Testis (tissue), 3 donors: ENCODE data around the gene DHX34. TPM values are rescaled to one million over a fixed set of nuclear protein-coding genes. Genes with fewer than 3 reads are reported as not detected.

Experiments used
- DNase-seq: peaks from one replicate; pipeline ENCODE4 v3.0.0-alpha.2; 2019
- H3K27ac ChIP-seq, 2 donors: fragments of 200-600 bp; sonication (generic); one replicate each; pipeline ENCODE4 v1.5.1; 2019
- H3K27me3 ChIP-seq: fragments of 200-600 bp; sonication (generic); one replicate; pipeline ENCODE4 v1.5.1; 2019
- H3K36me3 ChIP-seq: fragments of 200-600 bp; sonication (generic); one replicate; pipeline ENCODE4 v1.5.1; 2017; ENCODE audit warnings: low read depth; ENCODE audit errors: missing control alignments
- H3K4me1 ChIP-seq: fragments of 200-600 bp; sonication (generic); one replicate; pipeline ENCODE4 v1.5.1; 2019
- H3K4me3 ChIP-seq, 2 donors: fragments of 200-600 bp; sonication (generic); one replicate each; pipeline ENCODE4 v1.5.1; 2017 to 2019
- H3K9me3 ChIP-seq: fragments of 200-600 bp; sonication (generic); one replicate; pipeline ENCODE4 v1.5.1; 2017
- POLR2A ChIP-seq: fragments of 450-650 bp; IDR thresholded peaks from one replicate; pipeline ENCODE4 v1.6.1; 2017; ENCODE audit warnings: antibody characterized with exemption, mild to moderate bottlenecking, moderate library complexity
- WGBS, 2 donors: methylation state at CpG; one replicate each; pipeline ENCODE4 v1.1.5; 2018; 5-methylcytosine and 5-hydroxymethylcytosine counted together
- intact Hi-C: fragments of 100-400 bp; cut with DNase I; formaldehyde crosslinking; loops from one replicate; pipeline ENCODE4 v1.15.1; 2023; ENCODE audit warnings: low total_unique reads
- polyA plus RNA-seq: library from polyadenylated mRNA; stranded (reverse); fragments of 350-450 nt; fragmentation: Illumina TruSeq; extraction: RNeasy Lipid Tissue Mini Kit (QIAGEN cat#74804); gene quantifications from one replicate; pipeline ENCODE4 v1.2.3, GENCODE V29; 2014; ENCODE audit warnings: low read depth, low replicate concordance; ENCODE audit not compliant: insufficient read depth
- total RNA-seq, 2 donors: library from RNA; depleted of rRNA; stranded (reverse); fragments of >200 nt; gene quantifications; one replicate each; pipeline ENCODE4 v1.2.3, GENCODE V29; 2016
- TF ChIP-seq, protein P1 (sequence below), 3 experiments: fragments of 450-650 bp in 2 of 3; fragments of 200-600 bp in 1 of 3; sonication (generic) in 1 of 3; IDR thresholded peaks; one replicate each; pipeline ENCODE4 v1.5.1; 2016 to 2019; ENCODE audit warnings: antibody characterized with exemption in 3 of 3, mild to moderate bottlenecking in 2 of 3, moderate library complexity in 1 of 3

The DHX34 gene
- total and polyA plus RNA-seq, 3 donors from 2014 or later: 55.1 to 102 (median 67.5) TPM

GRCh38 chr19:47305309-47305751 lies 43.8 kb upstream of the DHX34 start:
- Histone ChIP-seq H3K9me3 (no peaks in the 10 kb centered on the region), H3K36me3 (no peaks in the 10 kb centered on the region), H3K27me3 (no peaks in the 10 kb centered on the region), H3K27ac (no peak overlapping the region), H3K4me1 (no peaks in the 10 kb centered on the region), H3K4me3 (no peak overlapping the region)
- 3 to 7% methylated on average over 14 of the region's 14 CpGs for WGBS, 2 donors
- TF ChIP-seq, protein P1, sequence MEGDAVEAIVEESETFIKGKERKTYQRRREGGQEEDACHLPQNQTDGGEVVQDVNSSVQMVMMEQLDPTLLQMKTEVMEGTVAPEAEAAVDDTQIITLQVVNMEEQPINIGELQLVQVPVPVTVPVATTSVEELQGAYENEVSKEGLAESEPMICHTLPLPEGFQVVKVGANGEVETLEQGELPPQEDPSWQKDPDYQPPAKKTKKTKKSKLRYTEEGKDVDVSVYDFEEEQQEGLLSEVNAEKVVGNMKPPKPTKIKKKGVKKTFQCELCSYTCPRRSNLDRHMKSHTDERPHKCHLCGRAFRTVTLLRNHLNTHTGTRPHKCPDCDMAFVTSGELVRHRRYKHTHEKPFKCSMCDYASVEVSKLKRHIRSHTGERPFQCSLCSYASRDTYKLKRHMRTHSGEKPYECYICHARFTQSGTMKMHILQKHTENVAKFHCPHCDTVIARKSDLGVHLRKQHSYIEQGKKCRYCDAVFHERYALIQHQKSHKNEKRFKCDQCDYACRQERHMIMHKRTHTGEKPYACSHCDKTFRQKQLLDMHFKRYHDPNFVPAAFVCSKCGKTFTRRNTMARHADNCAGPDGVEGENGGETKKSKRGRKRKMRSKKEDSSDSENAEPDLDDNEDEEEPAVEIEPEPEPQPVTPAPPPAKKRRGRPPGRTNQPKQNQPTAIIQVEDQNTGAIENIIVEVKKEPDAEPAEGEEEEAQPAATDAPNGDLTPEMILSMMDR (IDR thresholded peaks at IDR 0.05): peak; percentile 76 to 93 (median 93)
- no peak for TF ChIP-seq POLR2A
- peak; percentile 82 for DNase-seq
- intact Hi-C loops: no loop called here

- H3K9me3 ChIP-seq: no peaks in the 10 kb centered on the region
- intact Hi-C loops: no loop called here
- no peak overlapping the region for H3K4me3 ChIP-seq
- DNase-seq: no peak
- H3K4me1 ChIP-seq: no peaks in the 10 kb centered on the region
- WGBS, 2 donors: 93 to 100% methylated on average over 3 of the region's 3 CpGs
- no peak for TF ChIP-seq POLR2A
- TF ChIP-seq, protein P1 (IDR thresholded peaks at IDR 0.05): no peak
- H3K27ac ChIP-seq: no peak overlapping the region
- no peaks in the 10 kb centered on the region for H3K27me3 ChIP-seq
- no peaks in the 10 kb centered on the region for H3K36me3 ChIP-seq
Observed at GRCh38 chr19:47306303-47306702, 42.8 kb upstream of the DHX34 start.

DNA sequence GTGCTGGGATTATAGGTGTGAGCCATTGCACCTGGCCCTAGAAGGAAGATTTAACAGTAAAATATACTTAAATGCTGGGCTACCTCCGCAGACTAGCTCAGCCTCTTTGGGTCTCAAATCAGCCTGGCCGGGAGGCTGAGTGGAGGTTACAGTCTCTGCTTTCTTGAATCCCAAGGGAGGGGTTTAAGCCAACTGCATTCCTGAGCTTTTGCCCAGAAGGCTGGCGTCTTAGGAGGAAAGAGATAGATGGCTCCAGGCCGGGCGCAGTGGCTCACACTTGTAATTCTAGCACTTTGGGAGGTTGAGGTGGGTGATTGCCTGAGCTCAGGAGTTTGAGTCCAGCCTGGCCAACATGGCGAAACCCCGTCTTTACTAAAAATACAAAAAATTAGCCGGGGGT lies 40.1 kb upstream of the DHX34 start:
- no peaks in the 10 kb centered on the region for H3K4me1 ChIP-seq
- no peaks in the 10 kb centered on the region for H3K27me3 ChIP-seq
- 58 to 61% methylated on average over 8 of the region's 8 CpGs for WGBS, 2 donors
- TF ChIP-seq POLR2A: no peak
- TF ChIP-seq, protein P1 (IDR thresholded peaks at IDR 0.05): no peak
- intact Hi-C loops: no loop called here
- H3K27ac ChIP-seq: no peak overlapping the region
- no peak for DNase-seq
- H3K4me3 ChIP-seq: no peak overlapping the region
- H3K36me3 ChIP-seq: no peaks in the 10 kb centered on the region
- H3K9me3 ChIP-seq: no peaks in the 10 kb centered on the region

GRCh38 chr19:47309608-47310007 lies 39.5 kb upstream of the DHX34 start, which contains the start of gene C5AR1:
TSS of gene C5AR1 (plus strand) at chr19:47309861. CDS start at chr19:47309896, 35 bp downstream.
- H3K27ac ChIP-seq: peak within 1 kb of the TSS in 1 of 2 donors; percentile 32
- H3K4me3 ChIP-seq: peak within 1 kb of the TSS in 1 of 2 donors; percentile 17
- H3K4me1 ChIP-seq: no peaks in the 10 kb centered on the region
- no peaks in the 10 kb centered on the region for H3K27me3 ChIP-seq
- peak; percentile 34 for DNase-seq
- no peaks in the 10 kb centered on the region for H3K9me3 ChIP-seq
- H3K36me3 ChIP-seq: no peaks in the 10 kb centered on the region
- no peak for TF ChIP-seq POLR2A
- TF ChIP-seq, protein P1 (IDR thresholded peaks at IDR 0.05): no peak
- 56 to 64% methylated on average over 12 of the region's 12 CpGs for WGBS, 2 donors
- intact Hi-C loops: no loop called here

- H3K27me3 ChIP-seq: no peaks in the 10 kb centered on the region
- H3K27ac ChIP-seq: peak overlapping the region in 1 of 2 donors; percentile 32
- no peaks in the 10 kb centered on the region for H3K9me3 ChIP-seq
- peak overlapping the region in 1 of 2 donors; percentile 17 for H3K4me3 ChIP-seq
- intact Hi-C loops: no loop called here
- H3K4me1 ChIP-seq: no peaks in the 10 kb centered on the region
- no peak for DNase-seq
- 88% methylated on average over 2 of the region's 2 CpGs for WGBS, 2 donors
- no peaks in the 10 kb centered on the region for H3K36me3 ChIP-seq
- TF ChIP-seq, protein P1 (IDR thresholded peaks at IDR 0.05): no peak
- TF ChIP-seq POLR2A: no peak
Observed at GRCh38 chr19:47310323-47310722, 38.8 kb upstream of the DHX34 start.
